Measurements from ENCODE around the gene SLC25A42.
"Not testable (repeated sequence)": the region's sequence is repeated elsewhere in the genome, so short reads cannot be mapped to it uniquely, and the experiment has no call there.

The SLC25A42 gene

DNA sequence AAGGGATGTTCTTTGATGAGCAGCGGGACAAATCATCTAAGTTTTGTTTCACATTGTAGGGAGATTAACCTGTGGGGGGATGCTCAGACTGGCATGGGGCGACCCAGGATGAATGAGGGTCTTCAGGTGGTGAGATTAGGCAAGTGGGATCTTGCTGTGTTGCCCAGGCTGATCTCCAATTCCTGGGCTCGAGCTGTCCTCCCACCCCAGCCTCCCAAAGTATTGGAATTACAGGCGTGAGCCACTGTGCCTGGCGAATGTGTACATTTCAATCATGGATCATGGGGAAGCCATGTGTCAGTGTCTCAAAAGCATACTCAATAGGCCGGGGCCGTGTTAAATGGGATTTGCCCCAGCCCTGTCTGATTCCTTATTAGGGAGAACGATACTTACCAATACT lies 8.1 kb downstream of the SLC25A42 start:
- no peak for DNase-seq

DNA sequence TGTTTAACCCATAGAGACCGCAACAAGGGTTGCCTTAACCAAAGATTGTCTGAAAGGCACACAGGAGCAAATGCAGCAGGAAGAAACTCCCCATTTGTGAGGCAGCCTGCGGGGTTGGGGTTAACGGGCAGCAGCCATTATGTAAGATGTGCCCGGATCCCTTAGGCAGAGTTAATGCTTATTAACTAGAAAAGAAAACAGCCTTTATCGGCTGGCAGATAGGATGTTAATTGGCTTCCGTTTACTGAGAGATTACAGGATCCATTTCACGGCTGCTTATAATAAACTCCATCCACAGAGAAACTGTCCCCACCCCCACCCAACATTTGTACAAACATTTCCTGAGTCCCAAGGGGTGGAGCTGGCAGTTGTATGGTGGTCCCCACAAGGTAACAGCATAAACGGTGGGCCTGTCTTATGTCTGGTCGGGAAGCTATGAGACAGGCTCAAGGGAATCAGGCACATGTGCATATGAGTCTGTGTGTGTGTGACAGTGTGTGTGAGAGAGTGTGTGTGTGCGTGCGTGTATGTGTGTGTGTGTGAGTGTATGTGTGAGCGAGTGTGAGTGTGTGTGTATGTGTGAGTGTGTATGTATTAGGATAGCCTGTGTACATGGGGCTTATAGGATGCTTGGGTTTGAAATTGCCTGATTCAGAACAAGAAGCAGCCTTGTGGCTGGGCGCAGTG lies 10.5 kb downstream of the SLC25A42 start:
- DNase-seq, result no peak

DNA sequence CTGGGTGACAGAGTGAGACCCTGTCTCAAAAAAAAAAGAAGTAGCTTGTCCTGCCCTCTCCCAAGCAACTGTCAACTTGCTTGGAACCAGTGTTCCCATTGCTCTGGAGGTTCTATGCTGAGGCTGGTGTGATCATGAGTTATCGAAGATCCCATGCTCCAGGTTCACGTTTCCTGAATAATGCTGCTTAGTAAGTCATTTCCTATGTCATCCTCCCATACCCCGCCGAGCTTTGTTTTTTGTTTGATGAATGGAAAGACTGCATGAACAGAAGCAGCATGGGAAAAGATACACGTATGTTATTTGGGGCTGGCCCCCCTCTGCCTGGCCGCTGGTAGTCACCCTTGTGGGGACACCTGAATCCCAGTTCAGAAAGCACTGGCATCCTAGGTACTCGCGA lies 11.3 kb downstream of the SLC25A42 start:
- no peak for DNase-seq

DNA sequence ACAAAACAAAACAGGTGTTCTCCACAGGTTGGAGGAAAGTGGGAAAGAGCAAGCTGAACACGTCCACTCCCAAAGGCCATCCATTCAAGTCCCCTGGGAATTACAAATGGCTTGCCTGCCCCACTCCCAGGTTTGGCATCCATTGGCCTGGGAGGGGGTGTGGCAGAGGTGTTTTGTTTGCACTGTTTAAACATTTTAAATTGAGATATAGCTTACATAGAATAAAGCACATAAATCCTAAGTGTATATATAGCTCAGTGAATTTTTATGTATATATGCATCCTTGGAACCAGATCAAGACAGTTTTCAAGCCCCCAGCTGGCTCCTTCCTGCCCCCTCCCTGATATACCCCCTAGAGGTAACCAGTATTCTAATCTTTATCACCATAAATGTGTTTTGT lies 12.7 kb downstream of the SLC25A42 start:
- no peak for DNase-seq

DNA sequence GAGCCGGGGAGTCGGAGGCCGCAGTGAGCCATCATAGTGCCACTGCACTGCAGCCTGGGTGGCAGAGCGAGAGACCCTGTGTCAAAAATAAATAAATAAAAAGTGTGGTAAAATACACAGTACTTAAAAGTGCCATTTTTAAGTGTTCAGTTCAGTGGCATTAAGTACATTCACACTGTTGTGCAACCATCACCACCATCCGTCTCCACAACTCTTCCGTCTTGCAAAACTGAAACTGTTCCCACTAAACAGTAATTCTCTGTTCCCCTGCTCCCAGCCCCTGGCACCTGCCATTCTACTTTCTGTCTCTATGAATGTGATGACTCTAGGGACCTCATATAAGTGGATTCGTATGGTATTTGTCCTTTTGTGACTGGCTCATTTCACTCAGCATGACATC lies 13.3 kb downstream of the SLC25A42 start:
- DNase-seq, result no peak

DNA sequence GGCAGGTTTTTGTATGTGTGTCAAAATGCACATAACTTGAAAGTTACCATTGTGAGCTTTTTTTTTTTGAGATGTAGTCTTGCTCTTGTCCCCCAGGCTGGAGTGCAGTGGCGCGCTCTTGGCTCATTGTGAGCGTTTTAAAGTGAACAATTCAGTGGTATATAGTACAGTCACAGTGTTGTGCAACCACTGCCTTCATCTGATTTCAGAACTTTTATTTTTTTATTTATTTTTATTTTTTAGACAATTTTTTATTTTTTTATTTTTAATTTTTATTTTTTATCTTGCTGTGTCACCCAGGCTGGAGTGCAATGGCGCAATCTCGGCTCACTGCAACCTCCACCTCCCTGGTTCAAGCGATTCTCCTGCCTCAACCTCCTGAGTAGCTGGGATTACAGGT lies 15.0 kb downstream of the SLC25A42 start:
- no peak for DNase-seq

DNA sequence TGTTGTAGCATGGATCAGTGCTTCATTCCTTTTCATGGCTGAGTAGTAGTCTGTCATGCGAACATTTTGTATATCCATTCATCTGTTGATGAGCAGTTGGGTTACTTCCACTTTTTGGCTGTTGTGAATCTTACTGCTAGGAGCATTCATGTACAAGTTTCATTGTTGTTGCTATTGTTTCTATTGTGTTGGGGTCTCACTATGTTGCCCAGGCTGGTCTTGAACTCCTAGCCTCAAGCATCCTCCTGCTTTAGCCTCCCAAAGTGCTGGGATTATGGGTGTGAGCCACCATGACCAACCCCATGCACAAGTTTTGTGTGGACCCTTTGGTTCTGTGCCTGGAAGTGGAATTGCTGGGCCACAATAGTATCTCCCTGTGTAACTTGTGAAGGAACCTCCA lies 15.8 kb downstream of the SLC25A42 start:
- DNase-seq, result no peak

DNA sequence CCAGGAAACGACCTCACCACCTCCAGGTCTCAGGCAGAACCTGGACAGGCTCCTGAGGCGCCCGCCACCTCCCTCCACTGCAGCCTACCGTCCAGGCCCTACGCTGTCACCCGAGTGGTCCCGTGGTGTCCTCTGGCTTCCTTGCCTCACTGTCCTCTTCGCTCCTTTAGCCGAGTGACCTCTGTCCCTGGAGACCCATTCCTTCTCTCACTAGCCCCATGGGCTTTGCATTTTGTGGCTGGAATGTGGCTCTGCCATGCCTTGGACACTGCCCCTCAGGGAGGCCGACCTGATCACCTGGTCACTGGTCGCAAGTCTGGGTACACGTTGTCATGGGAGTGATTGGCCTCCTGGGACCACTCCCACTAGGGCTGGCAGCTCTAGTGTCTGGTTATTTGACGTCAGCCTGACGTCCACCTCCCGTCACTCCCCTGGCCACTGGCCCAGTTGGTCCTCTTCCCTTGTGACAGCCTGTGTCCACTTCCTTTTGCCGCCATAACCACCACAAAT lies 17.9 kb downstream of the SLC25A42 start:
- DNase-seq, result no peak

DNA sequence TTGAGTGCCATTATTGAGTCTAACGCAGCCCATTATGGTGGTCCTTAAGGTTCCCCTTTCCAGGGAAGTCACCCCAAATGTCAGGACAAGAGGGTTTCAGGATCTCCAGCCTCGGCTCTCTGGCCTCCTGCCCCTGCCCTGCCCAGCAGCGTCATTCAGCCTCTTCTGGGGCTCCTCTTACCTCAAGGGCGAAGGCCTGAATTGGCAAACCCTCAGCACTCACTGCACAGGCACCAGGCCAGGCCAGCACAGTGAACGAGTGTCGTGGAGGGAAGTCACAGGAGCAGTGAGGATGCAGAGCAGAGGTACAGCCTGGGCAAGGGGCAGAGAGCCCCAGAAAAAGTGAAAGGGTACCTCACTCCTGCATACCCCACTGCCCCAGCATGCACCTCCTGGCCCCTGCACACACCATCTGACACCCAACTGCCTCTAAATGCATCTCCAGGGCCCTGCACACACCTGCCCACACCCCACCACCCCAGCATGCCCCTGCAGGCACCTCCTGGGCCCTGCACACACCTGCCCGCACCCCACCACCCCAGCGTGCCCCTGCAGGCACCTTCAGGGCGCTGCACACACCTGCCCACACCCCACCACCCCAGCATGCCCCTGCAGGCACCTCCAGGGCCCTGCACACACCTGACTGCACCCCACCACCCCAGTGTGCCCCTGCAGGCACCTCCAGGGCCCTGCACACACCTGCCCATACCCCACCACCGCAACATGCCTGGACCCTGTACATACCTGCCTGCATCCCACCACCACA lies 19.8 kb downstream of the SLC25A42 start:
- DNase-seq, result no peak

DNA sequence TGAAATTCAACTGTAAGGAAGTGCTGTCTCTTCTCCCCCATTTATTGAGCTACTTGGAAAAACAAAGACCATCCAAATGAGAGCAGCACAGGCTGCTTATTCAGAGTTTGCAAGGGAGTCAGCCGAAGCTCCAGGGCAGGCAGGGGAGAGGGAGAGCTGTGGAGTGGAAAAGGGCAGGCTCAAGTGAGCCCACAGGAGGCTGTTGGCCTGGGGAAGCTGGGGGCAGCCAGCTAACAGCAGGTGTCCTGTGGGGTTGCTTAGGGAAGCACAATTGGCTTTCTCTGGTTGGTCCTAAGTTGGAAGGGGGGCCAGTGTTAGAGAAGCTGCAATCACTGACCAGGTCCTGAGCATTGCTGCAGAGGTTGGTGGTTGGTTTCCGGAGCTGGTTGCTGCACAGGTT lies 23.9 kb downstream of the SLC25A42 start:
- no peak for DNase-seq

DNA sequence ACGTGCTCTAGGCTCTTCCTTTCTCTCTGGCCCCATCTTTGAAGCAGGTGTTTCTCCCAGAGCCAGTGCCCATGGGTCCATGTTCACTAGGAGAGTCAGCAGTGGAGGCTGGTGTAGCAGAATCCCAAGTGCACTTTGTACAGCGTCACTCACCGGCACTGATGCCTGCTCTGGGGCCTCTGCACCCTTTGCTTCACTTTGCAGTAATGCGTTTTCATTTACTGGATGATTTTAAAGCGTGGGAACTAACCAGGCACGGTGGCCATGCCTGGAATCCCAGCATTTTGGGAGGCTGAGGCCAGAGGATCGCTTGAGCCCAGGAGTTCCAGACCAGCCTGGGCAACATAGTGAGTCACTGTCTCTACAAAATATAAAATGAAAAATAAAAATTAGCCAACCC lies 30.7 kb downstream of the SLC25A42 start:
- no peak for DNase-seq

DNA sequence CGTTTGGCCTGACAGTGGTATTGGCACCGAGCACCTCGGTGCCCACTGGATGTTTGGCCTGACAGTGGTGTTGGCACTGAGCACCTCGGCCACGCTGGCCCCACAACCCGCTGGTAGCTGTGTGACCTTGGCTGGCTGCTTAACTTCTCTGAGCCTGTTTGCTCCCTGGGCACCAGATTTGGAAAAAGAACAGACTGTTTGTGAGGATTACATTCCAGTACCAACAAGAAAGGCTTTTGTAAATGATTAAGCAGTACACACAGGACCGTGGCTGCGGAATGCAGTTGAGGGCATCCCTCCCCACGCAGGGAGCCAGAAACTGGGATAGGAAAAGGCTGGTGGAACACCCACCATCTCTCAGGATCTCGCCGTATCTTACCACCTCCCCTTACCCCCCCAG lies 31.9 kb downstream of the SLC25A42 start:
- no peak for DNase-seq

DNA sequence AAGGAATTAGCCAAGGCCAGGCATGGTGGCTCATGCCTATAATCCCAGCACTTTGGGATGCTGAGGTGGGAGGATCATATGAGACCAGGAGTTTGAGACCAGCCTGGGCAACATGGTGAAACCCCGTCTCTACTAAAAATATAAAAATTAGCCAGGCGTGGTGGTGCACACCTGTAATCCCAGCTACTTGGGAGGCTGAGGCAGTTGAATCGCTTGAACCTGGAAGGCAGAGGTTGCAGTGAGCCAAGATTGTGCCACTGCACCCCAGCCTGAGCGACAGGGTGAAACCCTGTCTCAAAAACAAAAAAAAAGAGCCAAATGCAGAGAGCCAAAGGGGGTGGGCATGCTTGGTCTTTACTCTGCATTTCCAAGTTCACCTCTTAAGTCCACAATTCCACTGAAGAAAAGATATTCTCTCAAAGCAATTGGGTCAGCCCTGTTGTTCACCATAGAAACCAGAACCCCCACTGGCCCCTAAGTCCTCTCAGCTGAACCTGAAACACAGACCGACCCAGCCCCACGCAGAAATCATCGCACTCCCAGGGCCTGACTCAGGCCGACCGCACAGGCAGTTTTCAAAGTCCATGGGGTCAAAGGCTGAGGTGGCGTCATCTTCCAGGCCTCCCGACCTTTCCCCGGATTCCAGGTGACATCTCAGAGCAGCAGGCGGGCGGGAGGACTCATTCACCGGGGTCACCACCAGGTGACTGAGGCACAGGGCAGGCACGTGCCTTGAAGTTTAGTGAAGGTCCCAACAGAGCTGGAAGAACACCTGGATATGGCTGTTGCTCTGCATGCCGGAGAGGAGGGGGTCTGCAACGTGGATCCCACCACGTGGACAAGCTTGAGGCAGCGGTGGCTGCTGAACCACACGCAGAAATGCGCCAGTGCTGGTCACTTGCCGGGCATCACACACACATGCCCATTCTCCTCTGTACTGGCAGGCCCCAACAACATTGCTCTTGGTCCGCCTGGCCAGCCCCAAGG lies 33.1 kb downstream of the SLC25A42 start:
- DNase-seq, result no peak

DNA sequence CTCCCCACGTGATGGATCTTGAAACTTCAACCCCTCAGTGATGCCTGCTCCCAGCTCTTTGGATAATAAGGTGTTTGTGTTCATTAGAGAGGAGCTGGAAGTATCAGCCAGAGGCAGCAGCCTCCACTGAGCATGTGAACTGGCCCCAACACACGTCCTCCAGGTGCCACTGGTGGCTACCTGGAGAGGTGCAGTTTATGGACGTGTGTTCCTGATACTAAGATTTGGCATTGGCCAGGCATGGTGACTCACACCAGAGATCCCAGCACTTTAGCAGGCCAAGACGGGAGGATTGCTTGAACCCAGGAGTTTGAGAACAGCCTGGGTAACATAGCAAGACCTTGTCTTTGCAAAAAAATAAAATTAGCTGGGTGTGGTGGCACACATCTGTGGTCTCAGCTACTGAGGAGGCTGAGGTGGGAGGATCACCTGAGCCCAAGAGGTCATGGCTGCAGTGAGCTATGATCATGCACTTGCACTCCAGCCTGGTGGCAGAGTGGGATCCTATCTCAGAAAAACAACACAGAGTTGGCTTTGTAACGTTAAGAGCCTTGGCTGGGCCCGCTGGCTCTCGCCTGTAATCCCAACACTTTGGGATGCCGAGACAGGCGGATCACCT lies 34.4 kb downstream of the SLC25A42 start:
- no peak for DNase-seq

DNA sequence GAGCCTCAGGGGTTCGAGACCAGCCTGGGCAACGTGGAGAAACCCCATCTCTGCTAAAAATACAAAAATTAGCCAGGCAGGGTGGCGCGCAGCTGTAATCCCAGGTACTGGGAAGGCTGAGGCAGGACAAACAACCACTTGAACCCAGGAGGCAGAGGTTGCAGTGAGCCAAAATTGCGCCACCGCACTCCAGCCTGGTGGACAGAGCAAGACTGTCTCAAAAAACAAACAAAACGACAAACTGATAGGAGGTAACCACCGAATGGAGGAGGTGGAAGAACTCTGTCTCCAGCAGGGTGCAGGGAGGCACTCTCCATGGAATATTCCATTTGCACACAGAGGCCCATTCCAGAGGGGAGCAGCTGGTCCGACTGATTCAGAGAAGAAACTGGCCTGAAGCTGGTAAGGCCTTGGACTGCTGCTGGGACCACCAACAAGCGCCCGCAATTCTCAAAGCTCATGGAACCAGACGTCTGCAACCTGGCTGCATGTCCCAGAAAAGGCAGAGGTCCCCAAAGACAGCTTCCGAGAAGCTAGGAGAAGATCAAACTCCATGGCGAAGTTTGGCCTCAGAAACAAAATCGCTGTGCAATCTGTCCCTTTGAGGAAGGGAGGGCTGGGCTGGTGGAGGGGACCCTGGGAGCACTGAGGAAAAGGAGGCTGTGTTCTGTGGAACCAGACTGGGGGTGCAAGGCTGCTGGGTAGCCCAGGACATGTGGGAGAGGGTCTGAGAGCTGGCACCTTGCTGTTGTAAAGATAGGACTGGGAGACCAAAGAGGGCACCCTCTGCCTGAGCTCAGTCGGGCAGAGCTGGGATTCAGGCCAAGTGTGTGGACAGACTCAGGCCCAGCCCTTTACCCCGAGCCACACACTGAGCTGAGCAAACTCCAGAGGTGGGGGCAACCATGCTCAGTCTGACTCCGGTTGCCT lies 35.2 kb downstream of the SLC25A42 start:
- no peak for DNase-seq

DNA sequence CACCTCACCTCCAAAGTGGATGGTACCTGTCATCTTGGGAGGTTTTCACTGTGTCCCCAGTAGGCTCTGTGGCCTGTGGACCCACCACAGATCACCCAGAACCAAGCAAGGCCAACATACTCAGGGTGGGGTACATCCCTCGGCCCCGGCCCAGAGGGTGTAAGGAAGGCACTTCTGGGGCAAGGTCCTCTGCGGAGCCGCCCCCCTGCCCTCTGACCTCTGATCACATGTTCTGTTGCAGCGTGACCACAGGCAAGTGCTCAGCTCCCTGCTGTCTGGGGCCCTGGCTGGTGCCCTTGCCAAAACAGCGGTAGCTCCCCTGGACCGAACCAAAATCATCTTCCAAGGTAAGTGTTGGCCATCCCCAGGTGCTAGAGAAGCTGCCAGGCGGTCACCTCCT lies 37.7 kb downstream of the SLC25A42 start:
- no peak for DNase-seq

DNA sequence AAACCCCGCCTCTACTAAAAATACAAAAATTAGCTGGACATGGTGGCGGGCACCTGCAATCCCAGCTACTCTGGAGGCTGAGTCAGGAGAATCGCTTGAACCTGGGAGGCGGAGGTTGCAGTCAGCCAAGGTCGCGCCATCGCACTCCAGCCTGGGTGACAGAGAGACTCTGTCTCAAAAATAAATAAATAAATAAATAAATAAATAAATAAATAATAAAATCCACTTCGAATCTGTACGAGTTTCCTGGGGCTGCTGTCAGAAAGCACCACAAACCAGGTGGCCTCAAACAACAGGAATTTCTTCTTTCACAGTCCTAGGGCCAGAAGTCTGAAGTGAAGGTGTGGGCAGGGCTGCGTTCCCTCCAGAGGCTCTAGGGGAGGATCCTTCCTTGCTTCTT lies 38.8 kb downstream of the SLC25A42 start:
- not testable (repeated sequence) for DNase-seq

DNA sequence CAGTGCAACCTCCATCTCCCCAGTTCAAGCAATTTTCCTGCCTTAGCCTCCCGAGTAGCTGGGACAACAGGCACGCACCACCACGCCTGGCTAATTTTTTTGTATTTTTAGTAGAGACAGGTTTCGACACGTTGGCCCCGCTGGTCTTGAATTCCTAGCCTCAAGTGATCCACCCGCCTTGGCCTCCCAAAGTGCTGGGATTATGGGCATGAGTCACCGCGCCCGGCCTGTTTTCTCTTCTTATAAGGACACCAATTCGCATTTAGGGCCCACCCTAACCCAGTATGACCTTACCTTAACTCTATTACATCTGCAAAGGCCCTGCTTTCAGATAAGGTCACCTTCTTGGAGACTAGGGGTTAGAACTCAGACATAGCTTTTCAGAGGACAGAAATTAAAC lies 39.4 kb downstream of the SLC25A42 start:
- DNase-seq, result no peak

DNA sequence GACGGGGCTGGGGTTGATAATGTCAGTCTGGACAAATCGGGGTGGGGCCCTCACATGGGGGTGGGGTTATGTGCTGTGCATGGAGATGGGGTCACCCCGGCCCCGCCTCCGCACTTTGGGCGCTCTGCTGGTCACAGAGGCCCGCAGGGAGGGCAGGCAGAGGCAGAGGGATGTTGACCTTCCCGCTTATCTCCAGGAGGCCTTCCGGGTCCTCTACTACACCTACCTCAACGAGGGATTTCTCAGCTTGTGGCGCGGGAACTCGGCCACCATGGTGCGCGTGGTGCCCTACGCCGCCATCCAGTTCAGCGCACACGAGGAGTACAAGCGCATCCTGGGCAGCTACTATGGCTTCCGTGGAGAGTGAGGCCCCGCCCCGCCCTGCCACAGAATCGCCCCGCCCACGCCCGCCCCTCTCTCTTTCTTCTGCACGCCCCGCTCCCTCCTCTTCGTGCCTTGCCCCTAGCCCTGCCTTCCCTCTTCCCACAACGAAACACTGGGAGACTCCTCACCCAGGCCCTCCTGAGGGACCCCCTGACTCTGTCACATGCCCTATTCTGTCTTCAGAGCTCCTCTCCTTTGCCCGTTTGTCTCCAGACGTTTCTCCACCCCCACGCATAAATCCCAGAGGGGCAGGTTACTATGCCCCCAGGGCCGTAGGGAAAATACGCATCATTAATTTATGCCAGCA lies 41.7 kb downstream of the SLC25A42 start:
- DNase-seq, result peak; percentile 25

DNA sequence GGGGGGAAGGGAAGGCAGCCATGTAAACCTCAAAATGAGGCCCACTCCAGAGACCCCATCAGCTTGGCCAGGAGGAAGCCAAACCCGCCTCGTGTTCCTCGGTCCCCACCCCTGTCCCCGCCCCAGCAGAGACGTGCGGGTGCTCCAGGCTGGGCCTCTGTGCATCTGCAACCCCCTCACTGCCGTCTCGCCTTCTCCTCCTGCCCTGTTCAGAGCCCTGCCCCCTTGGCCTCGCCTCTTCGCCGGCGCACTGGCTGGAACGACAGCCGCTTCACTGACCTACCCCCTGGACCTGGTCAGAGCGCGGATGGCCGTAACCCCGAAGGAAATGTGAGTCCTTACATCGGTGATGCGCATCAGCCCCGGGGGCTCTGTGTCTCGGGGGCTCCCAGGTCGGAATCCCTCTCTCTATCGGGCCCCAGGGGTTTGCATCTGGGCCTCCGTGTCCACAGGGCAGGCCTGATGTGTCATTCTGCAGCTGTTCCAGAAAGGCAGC lies 42.3 kb downstream of the SLC25A42 start:
- DNase-seq, result no peak

DNA sequence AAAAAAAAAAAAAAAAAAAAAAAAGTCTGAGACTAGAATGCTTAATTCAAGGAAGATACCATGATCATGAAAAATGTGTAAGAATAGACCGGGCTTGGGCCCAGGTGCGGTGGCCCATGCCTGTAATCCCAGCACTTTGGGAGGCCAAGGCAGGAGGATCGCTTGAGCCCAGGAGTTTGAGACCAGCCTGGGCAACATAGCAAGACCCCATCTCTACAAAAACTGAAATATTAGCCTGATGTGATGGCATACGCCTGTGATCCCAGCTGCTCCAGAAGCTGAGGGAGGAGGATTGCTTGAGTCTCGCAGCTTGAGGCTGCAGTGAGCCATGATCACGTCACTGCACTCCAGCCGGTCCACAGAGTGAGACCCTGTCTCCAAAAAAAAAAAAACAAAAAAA lies 43.1 kb downstream of the SLC25A42 start:
- DNase-seq, result not testable (repeated sequence)

Data from CD4-positive, alpha-beta T cell treated with Interleukin-17A for 4 hours (primary cell).